Heart left ventricle (tissue), 16 donors: ENCODE measurements around the gene USP4. TPM values are rescaled to one million over a fixed set of nuclear protein-coding genes. Genes with fewer than 3 reads are reported as not detected.
"Not testable (repeated sequence)": the region's sequence is repeated elsewhere in the genome, so short reads cannot be mapped to it uniquely, and the experiment has no call there.

Experiments
- ATAC-seq, 4 donors: fragments of 200-7000 bp; cut with Tn5 transposase; one replicate each; pipeline ENCODE4 v1.9.1; 2020 to 2022; ENCODE audit warnings: moderate library complexity in 4 of 4, mild to moderate bottlenecking in 3 of 4, moderate number of reproducible peaks in 1 of 4
- DNase-seq, 5 donors: peaks; one replicate each; pipeline ENCODE4 v3.0.0-alpha.2; 2020
- H3K27ac ChIP-seq, 12 donors: fragments of 200-600 bp; sonication (generic) in 4 of 12; one replicate each; pipeline versions ENCODE4 v1.5.0 to v1.8.0; 2016 to 2022; ENCODE audit warnings: mild to moderate bottlenecking in 2 of 12
- H3K27me3 ChIP-seq, 9 donors: fragments of 200-600 bp; sonication (generic) in 2 of 9; one replicate each; pipeline versions ENCODE4 v1.5.1 to v1.8.0; 2016 to 2022; ENCODE audit warnings: mild to moderate bottlenecking in 3 of 9
- H3K36me3 ChIP-seq, 9 donors: fragments of 200-600 bp; sonication (generic) in 2 of 9; one replicate each; pipeline versions ENCODE4 v1.5.0 to v1.8.0; 2018 to 2022; ENCODE audit warnings: mild to moderate bottlenecking in 2 of 9
- H3K4me1 ChIP-seq, 12 donors: fragments of 200-600 bp; sonication (generic) in 4 of 12; one replicate each; pipeline versions ENCODE4 v1.5.0 to v1.8.0; 2016 to 2022; ENCODE audit warnings: mild to moderate bottlenecking in 3 of 12
- H3K4me3 ChIP-seq, 12 donors: fragments of 200-600 bp; sonication (generic) in 4 of 12; one replicate each; pipeline versions ENCODE4 v1.5.0 to v1.8.0; 2017 to 2022; ENCODE audit warnings: mild to moderate bottlenecking in 9 of 12, moderate library complexity in 4 of 12
- H3K9me3 ChIP-seq, 12 donors: fragments of 200-600 bp; sonication (generic) in 4 of 12; one replicate each; pipeline versions ENCODE4 v1.5.0 to v1.8.0; 2016 to 2022; ENCODE audit warnings: mild to moderate bottlenecking in 1 of 12
- POLR2A ChIP-seq, 2 donors: fragments of 450-650 bp; IDR thresholded peaks; one replicate each; pipeline ENCODE4 v1.6.1; 2017; ENCODE audit warnings: antibody characterized with exemption in 2 of 2, mild to moderate bottlenecking in 2 of 2, moderate library complexity in 2 of 2
- WGBS, 4 donors: extraction: QIAGEN DNeasy Blood & Tissue Kit in 2 of 4; methylation state at CpG; one replicate each; pipeline versions ENCODE4 v1.1.5 to v1.1.7; 2013 to 2018; 5-methylcytosine and 5-hydroxymethylcytosine counted together
- intact Hi-C, 10 donors: fragments of 100-400 bp; cut with DNase I; formaldehyde crosslinking; loops; one replicate each; pipeline versions ENCODE4 v1.11.1 to v1.14.2; 2022
- polyA plus RNA-seq, 2 donors: library from polyadenylated mRNA; stranded (reverse); fragments of 200-250 nt; gene quantifications; one replicate each; pipeline ENCODE4 v1.2.3, GENCODE V29; 2013
- total RNA-seq, 9 donors: library from RNA; depleted of rRNA in 2 of 9; stranded (reverse); fragments of >200 nt in 2 of 9; fragmentation: NEBNext Ultra II Directional in 3 of 9; extraction: Animal tissue kit (Norgen Biotek cat#: 25700) in 3 of 9; gene quantifications; one replicate each; pipeline versions ENCODE4 v1.1.0 to v1.2.4, GENCODE V29; 2016 to 2023
- TF ChIP-seq, protein P1 (sequence below), 12 donors: fragments of 200-600 bp; sonication (generic) in 4 of 12; IDR thresholded peaks; one replicate each; pipeline versions ENCODE4 v1.5.0 to v1.8.0; 2018 to 2022; ENCODE audit warnings: antibody characterized with exemption in 12 of 12, mild to moderate bottlenecking in 5 of 12
- donor health status: ischemic (EF 13 %, LVEDD 7.1; RV severe dilation, severe dysfunction).
- donor health status: healthy with polysubstance abuse.
- donor health status: DM: no; HTN: yes; CAD: no.
- donor health status: DM: no; HTN: no; CAD: no.
- donor health status: ischemic (EF 25% LVEDD 6.9; RV normal size, moderate dysfunction).
- donor health status: ischemic (EF 25% LVEDD 5.7; RV mildly dilated, moderate dysfunction).
- donor health status: healthy.
- donor health status: DM: yes; HTN: yes; CAD: no.
- donor health status: ischemic (EF 35%, LVEDD 5.7; RV mildly dilated, moderate dysfunction).
- donor health status: nonischemic (EF 11% LVEDD 7.7; RV severe dilation, severe dysfunction).
- donor health status: DM: yes; HTN: yes; CAD: no.
- donor health status: PGD.
- donor health status: ischemic (EF 29% LVEDD 5.4; RV normal size, mild dysfunction).
- donor health status: nonischemic (EF 23%, LVEDD 6.1; RV moderate dilation, normal function).

USP4 gene
- total and polyA plus RNA-seq, 11 donors, result 17.3 to 48.6 (median 36.0) TPM

DNA sequence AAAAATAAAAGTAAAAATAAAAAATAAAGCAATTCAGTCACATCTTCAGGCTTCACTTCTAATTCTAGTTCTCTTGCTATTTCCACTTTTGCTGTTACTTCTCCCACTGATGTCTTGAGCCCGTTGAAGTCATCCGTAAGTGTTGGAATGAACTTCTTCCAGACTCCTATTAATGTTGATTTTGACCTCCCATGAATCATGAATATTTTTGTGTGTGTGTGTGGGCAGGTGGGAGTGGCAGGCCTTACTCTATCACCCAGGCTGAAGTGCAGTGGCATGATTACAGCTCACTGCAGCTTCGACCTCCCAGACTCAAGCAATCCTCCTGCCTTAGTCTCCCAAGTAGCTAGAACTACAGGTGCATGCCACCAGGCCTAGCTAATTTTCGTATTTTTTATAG lies 10.7 kb downstream of the USP4 start:
- no peak for DNase-seq
- intact Hi-C loops, result no loop called here
- Histone ChIP-seq H3K27ac (no peak overlapping the region), H3K4me3 (no peak overlapping the region), H3K4me1 (peaks cover 0 to 11% (median 0%) of the 10 kb centered on the region in 12 donors), H3K9me3 (no peaks in the 10 kb centered on the region), H3K36me3 (peaks cover 6 to 100% (median 99%) of the 10 kb centered on the region in 9 donors), H3K27me3 (no peaks in the 10 kb centered on the region)
- no peak for TF ChIP-seq POLR2A (IDR thresholded peaks at IDR 0.05)
- TF ChIP-seq, protein P1, sequence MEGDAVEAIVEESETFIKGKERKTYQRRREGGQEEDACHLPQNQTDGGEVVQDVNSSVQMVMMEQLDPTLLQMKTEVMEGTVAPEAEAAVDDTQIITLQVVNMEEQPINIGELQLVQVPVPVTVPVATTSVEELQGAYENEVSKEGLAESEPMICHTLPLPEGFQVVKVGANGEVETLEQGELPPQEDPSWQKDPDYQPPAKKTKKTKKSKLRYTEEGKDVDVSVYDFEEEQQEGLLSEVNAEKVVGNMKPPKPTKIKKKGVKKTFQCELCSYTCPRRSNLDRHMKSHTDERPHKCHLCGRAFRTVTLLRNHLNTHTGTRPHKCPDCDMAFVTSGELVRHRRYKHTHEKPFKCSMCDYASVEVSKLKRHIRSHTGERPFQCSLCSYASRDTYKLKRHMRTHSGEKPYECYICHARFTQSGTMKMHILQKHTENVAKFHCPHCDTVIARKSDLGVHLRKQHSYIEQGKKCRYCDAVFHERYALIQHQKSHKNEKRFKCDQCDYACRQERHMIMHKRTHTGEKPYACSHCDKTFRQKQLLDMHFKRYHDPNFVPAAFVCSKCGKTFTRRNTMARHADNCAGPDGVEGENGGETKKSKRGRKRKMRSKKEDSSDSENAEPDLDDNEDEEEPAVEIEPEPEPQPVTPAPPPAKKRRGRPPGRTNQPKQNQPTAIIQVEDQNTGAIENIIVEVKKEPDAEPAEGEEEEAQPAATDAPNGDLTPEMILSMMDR (IDR thresholded peaks at IDR 0.05), result no peak
- ATAC-seq, result no peak
- WGBS, 4 donors, result 88 to 96% (median 94%) methylated on average over 4 of the region's 4 CpGs

DNA sequence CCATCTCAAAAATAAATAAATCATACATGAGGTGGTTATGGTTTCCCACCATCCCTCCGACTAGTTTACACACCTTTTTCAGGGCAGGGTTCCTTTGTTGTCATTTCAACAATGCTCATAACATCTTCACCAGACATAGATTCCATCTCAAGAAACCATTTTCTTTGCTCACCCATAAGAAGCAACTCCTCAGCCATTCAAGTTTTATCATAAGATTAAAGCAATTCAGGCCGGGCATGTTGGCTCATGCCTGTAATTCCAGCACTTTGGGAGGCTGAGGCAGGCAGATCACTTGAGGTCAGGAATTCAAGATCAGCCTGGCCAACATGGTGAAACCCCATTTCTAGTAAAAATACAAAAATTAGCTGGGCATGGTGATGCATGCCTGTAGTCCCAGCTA lies 11.5 kb downstream of the USP4 start:
- H3K4me3 ChIP-seq, intact Hi-C loops, H3K27me3 ChIP-seq, DNase-seq, H3K27ac ChIP-seq, ATAC-seq, H3K9me3 ChIP-seq, H3K4me1 ChIP-seq: not testable (repeated sequence)
- peaks cover 5 to 100% (median 99%) of the 10 kb centered on the region in 9 donors for H3K36me3 ChIP-seq
- WGBS, 4 donors, result 71 to 89% (median 77%) methylated on average over 2 of the region's 2 CpGs

DNA sequence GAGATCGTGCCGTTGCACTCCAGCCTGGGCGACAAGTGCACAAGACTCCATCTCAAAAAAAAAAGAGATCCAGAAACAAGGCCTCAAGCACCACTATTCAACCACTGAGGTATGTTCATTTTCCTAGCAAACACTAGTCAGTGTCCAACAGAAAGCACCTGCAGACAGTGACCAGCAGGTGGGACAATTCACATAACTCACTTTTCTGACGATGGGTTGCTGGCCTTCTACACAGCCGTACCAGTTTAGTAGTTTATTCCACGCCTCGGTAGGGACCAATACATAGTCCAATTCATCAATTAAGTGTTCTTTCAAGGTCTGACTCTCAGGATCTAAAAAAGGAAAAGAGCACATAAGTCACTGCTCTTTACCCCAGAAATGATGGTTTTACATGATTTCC lies 12.4 kb downstream of the USP4 start:
- Histone ChIP-seq H3K27ac (no peak overlapping the region), H3K4me3 (no peak overlapping the region), H3K4me1 (no peaks in the 10 kb centered on the region), H3K36me3 (peaks cover 5 to 100% (median 100%) of the 10 kb centered on the region in 9 donors), H3K9me3 (no peaks in the 10 kb centered on the region), H3K27me3 (no peaks in the 10 kb centered on the region)
- no peak for ATAC-seq
- no peak for DNase-seq
- TF ChIP-seq, protein P1 (IDR thresholded peaks at IDR 0.05), result peak in 3 of 12 donors; percentile 4 to 20 (median 8)
- no peak for TF ChIP-seq POLR2A (IDR thresholded peaks at IDR 0.05)
- intact Hi-C loops, result no loop called here
- 79 to 88% (median 86%) methylated on average over 7 of the region's 7 CpGs for WGBS, 4 donors

DNA sequence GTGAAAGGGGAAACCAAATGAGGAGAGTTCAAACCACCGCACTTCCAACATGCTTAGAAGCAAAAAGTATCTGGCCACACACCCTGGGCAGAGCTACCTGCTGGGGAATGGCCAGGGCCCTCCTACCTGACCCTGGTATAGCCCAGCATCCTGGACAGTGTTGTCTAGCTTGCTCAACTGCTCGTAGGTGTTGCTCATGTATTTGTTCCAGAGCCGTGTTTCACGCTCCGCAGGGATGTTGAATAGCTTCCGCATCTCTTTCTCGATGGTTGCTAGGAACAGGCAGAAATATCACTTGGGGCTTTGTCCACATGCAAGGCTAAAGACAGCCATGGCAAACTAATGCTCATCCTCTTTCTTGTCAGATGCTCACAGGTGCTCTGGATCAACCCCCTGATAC lies 15.1 kb downstream of the USP4 start:
- WGBS, 4 donors, result 93 to 98% (median 95%) methylated on average over 7 of the region's 7 CpGs
- Histone ChIP-seq H3K4me3 (no peak overlapping the region), H3K27ac (no peak overlapping the region), H3K27me3 (no peaks in the 10 kb centered on the region), H3K36me3 (peaks cover 5 to 100% (median 99%) of the 10 kb centered on the region in 9 donors), H3K9me3 (no peaks in the 10 kb centered on the region), H3K4me1 (no peaks in the 10 kb centered on the region)
- TF ChIP-seq, protein P1 (IDR thresholded peaks at IDR 0.05), result no peak
- TF ChIP-seq POLR2A (IDR thresholded peaks at IDR 0.05), result no peak
- intact Hi-C loops, result no loop called here
- ATAC-seq, result no peak
- DNase-seq, result no peak
